GM12878 (cell line): ENCODE results near the gene ADSL.

Experiments
- CHD1 ChIP-seq: IDR thresholded peaks from 2 replicates; pipeline ENCODE4 v1.6.1; 2012; ENCODE audit warnings: low read depth, low read length, improper control_type of control experiment
- EGR1 ChIP-seq, 2 experiments: IDR thresholded peaks; 1 replicate in 1 of 2; 2 replicates in 1 of 2; pipeline ENCODE4 v1.6.1; 2011 to 2012; ENCODE audit warnings: low read depth in 2 of 2, low read length in 2 of 2, borderline replicate concordance in 1 of 2, mild to moderate bottlenecking in 1 of 2, moderate library complexity in 1 of 2
- MEF2B ChIP-seq: fragments of 450-650 bp; IDR thresholded peaks from 2 replicates; pipeline ENCODE4 v1.6.1; 2018; ENCODE audit warnings: mild to moderate bottlenecking, moderate library complexity; ENCODE audit not compliant: partially characterized antibody, poor library complexity, severe bottlenecking
- POLR2A ChIP-seq: IDR thresholded peaks from 2 replicates; pipeline ENCODE4 v1.6.1; 2011; ENCODE audit warnings: low read depth, mild to moderate bottlenecking, low read length
- TF ChIP-seq, protein P1 (sequence below), 3 experiments: IDR thresholded peaks in 2 of 3; conservative IDR thresholded peaks in 1 of 3; 2 replicates each; pipeline ENCODE4 v1.5.1; 2011; ENCODE audit warnings: low read depth in 3 of 3, low read length in 3 of 3, mild to moderate bottlenecking in 3 of 3, control low read depth in 2 of 3, moderate library complexity in 2 of 3, inconsistent platforms in 1 of 3, mixed read lengths in 1 of 3; ENCODE audit not compliant: control insufficient read depth in 2 of 3, insufficient read depth in 1 of 3; ENCODE audit errors: extremely low read depth in 1 of 3

DNA sequence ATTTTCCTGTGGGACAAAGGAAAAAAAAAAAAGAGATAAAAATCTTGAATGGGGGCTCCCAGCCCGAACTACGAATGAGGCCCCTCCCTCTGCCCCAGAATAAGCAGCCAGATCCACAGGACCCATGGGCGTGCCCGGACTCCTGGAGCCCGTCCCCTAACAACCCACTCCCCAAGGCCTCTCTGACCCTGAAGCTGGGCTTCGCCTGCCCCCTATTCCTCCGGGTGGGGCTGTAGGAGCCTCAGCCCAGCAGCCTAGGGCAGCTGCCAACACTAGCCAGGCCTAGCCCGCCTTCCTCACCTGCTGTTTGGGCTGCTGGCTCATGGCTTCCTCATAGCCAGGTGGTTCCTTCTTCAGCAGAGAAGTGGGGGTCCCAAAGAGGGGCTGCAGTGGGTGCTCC, 70.7 kb downstream of the ADSL start:
- TF ChIP-seq POLR2A: no peak
- TF ChIP-seq, protein P1, sequence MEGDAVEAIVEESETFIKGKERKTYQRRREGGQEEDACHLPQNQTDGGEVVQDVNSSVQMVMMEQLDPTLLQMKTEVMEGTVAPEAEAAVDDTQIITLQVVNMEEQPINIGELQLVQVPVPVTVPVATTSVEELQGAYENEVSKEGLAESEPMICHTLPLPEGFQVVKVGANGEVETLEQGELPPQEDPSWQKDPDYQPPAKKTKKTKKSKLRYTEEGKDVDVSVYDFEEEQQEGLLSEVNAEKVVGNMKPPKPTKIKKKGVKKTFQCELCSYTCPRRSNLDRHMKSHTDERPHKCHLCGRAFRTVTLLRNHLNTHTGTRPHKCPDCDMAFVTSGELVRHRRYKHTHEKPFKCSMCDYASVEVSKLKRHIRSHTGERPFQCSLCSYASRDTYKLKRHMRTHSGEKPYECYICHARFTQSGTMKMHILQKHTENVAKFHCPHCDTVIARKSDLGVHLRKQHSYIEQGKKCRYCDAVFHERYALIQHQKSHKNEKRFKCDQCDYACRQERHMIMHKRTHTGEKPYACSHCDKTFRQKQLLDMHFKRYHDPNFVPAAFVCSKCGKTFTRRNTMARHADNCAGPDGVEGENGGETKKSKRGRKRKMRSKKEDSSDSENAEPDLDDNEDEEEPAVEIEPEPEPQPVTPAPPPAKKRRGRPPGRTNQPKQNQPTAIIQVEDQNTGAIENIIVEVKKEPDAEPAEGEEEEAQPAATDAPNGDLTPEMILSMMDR (IDR thresholded peaks at IDR 0.05 in 2 of 3, conservative IDR thresholded peaks at IDR 0.05 in 1 of 3; ENCODE audit: control insufficient read depth in 2 of 3, extremely low read depth in 1 of 3, insufficient read depth in 1 of 3, low read depth in 3 of 3, low read length in 3 of 3): no peak
- TF ChIP-seq CHD1: no peak
- no peak for TF ChIP-seq EGR1 (IDR thresholded peaks at IDR 0.05; ENCODE audit: borderline replicate concordance in 1 of 2, low read depth in 2 of 2, low read length in 2 of 2)
- no peak for TF ChIP-seq MEF2B
